GM19467 (cell line): ENCODE results near the gene THG1L.

Experiments
- ATAC-seq: cut with Tn5 transposase; IDR thresholded peaks from one replicate; pipeline ENCODE4 v1.9.1; 2021; ENCODE audit warnings: mild to moderate bottlenecking, moderate library complexity; ENCODE audit not compliant: unreplicated experiment

Gene THG1L

DNA sequence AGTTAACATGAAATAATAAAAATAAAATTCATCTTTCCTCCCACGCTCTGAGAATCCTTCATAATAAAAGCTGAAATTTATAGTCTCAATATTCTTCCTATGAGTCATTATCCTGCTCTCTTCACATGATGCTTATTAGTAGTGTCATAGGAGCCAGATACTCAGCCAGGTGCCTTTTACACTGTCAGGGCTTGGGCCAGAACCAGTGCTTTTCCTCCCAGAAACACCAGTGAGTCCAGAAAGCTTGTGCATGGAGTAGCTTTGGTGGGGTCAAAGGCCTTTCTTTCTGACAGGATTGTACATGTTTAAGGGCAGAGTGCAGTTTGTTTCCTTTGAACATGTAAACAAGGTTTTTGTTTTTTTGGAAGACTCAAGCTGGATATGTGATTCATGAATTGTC lies 19.1 kb downstream of the THG1L start:
- ATAC-seq: no peak

GRCh38 chr5:157756122-157756521 lies 24.9 kb downstream of the THG1L start:
- ATAC-seq: no peak

DNA sequence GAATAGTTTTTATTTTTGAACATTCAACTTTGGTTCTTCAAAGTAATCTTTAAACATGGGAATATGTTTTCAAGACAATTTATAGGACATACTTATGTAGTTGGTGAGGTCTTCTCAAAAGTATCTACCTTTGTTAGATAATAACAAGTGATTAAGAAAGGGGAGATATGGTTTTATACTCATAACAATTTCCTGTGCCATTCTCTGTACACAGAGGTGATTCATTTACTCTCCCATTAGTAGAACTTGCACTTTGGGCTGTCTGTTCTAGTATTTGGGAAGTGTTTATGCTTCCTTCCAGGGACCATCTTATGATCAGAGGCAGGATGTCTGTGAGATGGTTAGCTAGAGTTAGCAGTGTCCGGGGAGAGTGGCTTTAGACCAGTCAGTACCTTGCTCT lies 27.5 kb downstream of the THG1L start:
- ATAC-seq: no peak

DNA sequence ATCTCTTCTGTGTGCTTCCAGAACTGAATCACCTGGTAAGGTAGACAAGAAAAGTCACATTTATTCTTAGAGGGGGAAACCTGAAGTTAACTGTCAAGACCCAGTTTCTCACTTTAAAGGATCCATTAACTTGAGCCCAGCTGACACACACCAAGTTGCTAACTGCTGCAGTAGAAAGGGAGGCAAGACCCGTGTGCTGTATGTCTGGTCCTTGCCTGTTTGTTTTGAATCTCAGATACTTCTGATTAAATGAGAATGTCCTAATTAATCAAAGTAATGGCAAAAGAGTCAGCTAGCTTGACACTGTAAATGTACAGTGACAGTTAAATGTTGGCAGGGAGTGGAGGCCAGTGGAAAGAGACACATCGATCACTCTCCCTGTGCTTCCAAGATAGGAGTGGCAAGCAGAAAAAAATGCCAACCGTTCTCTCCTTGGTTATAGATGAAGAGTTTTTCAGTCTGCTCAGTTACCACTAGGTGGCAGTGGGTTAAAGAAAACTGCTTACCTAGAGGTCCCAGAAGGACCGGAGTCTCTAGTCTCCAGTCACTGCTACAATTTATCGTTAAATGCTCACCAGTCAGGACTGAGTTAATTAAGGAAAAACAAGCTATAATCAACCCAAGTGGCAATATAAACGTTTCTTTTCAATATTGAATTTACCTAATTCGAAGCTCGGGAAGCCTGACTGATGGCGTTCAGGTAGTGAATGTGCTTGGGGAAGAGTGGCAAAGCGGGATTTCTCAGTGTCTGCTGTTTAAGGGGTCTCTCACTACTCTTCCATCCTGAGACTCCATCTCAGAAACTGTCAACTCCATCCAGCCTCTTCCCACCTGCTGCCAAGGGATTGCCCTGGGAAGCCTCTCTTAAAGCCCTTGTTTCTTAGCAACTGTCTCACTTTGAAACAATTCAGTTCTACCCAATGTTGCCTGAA lies 30.7 kb downstream of the THG1L start:
- ATAC-seq: peak; percentile 75

DNA sequence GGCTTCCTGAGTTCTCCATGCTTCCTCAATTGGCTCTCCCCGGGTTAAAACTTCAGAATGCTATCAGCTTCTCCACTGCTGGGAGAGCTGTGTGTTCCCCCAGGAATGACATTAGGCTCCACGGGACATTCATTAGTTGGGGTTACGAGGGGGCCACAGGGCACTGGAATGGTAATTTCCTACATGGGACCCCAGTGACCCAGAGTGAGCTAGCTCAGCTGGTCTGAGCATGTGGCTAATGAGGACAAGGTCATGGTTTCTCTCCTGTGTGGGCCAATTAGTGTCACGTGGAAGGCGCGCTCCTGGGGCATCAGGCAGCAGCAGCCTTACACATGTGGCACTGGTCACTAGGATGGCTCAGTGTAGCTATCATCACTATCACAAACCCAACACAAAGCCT lies 33.3 kb downstream of the THG1L start:
- ATAC-seq: no peak

GRCh38 chr5:157766442-157766841 lies 35.2 kb downstream of the THG1L start:
- no peak for ATAC-seq

GRCh38 chr5:157766902-157767301 lies 35.7 kb downstream of the THG1L start:
- ATAC-seq: no peak

- no peak for ATAC-seq
These were observed 36.5 kb downstream of the THG1L start for GRCh38 chr5:157767689-157768088.

GRCh38 chr5:157770665-157771064 lies 39.4 kb downstream of the THG1L start:
- ATAC-seq: no peak

DNA sequence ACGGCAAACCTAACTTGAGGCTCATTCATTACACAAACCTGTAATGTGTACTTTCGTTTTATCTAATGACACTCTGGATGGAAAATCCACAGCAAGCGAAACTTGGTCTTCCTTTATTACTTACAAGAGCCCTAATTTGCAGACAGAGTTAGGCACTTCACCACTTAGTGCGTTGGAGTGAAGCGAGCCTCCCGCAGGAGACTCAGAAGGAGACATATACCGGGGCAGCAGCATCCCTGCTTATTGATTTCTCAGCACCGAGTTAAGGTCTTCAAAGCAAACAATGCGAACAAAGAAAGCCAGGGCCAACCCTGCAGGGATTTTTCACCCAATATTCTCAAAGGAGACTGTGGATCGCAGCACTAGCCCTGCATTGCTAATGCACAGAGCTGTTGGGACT lies 40.9 kb downstream of the THG1L start:
- ATAC-seq: no peak

DNA sequence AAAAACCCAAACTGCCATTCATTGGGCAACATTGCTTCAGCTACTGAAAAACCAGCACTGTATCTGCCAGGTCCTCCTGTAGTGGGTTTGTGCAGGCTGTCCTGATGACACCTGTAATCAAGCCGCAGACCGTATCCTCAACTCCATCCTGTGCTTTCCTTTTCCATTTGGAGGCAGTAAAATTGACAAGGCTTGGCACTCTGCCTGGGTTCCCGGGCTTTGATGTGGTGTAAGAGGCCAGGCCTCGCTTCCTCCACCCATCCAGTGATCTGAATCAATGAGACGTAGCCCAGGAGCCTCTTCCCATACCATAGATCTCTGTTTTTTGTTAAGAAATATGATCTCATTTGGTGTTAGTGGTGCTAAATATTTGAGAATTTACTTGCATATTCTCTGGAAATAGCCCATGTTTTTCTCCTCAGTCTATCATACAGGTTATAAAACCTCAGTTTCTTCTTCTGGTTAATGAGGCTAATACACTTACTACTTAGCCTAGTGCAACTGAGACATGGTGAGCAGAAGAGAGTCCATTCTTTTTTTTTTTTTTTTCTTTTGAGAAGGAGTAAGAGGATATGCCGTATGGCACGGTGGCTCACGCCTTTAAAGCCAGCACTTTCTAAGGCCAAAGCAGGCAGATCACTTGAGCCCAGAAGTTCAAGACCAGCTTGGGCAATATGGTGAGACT lies 47.0 kb downstream of the THG1L start:
- ATAC-seq: no peak

DNA sequence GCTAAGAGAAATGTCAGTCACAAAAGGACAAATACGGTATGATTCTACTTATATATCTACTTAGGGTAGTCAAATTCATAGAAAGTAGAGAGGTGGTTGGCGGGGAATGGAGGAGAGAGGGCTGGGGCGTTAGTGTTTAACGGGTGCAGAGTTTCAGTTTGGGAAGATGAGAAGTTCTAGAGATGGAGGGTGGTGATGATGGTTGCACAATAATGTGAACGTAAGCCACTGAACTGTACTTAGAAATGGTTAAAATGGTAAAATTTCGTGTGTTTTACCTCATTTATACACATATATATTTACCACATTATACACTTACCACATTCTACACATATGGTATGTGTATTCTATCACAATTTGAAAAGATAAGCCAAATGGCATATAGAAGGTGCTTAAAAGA lies 48.0 kb downstream of the THG1L start:
- ATAC-seq: no peak

DNA sequence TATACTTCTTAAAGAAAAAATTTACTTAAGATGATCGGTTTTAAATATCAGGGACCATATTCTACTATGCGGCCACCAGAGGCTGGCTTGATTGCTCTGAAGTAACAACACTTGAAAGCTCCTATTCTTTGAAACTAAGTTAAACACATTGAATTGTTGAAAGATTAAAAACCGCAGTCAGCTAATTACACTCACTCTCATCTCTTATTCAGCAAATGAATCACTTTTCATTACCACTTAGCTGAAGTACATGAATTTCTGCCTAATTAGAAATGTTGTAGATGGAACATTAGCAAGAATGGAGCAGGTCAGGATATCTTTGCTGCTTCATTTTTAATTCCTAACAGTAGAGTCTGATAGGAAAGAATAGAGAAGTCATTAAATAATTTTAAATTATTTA lies 54.6 kb downstream of the THG1L start:
- ATAC-seq: no peak
